ENCODE data around the gene ZC3H13.

ZC3H13 gene

GRCh38 chr13:45974500-45974899 lies 78.0 kb downstream of the ZC3H13 start:
- no peak overlapping the region for H3K4me2 ChIP-seq (ENCODE audit: low read length)
- no peak overlapping the region for H4K5ac ChIP-seq (ENCODE audit: low read length)
- no peak overlapping the region for H3K27ac ChIP-seq (ENCODE audit: low read depth, low read length)
- no peak overlapping the region for H3K23ac ChIP-seq (ENCODE audit: low read length)
- no peaks in the 10 kb centered on the region for H3K4me1 ChIP-seq (ENCODE audit: control insufficient read depth, low read depth, low read length)
- H3K4me3 ChIP-seq (ENCODE audit: low read length): no peak overlapping the region
- H3K79me2 ChIP-seq (ENCODE audit: control insufficient read depth, insufficient read depth, low read length): no peaks in the 10 kb centered on the region
- no peak overlapping the region for H2AK5ac ChIP-seq (ENCODE audit: low read length)
- no peaks in the 10 kb centered on the region for H3K27me3 ChIP-seq (ENCODE audit: insufficient read depth, low read length, poor library complexity)
- no peak overlapping the region for H4K8ac ChIP-seq (ENCODE audit: low read depth, low read length)
- no peak overlapping the region for H2BK120ac ChIP-seq (ENCODE audit: low read depth, low read length)
- no peak overlapping the region for H3K18ac ChIP-seq (ENCODE audit: low read length)
- H2BK5ac ChIP-seq (ENCODE audit: low read length): no peak overlapping the region
- H3K4ac ChIP-seq (ENCODE audit: low read depth, low read length): no peak overlapping the region
- H3K79me1 ChIP-seq (ENCODE audit: low read length): no peaks in the 10 kb centered on the region
- no CpG with 5 or more reads among the region's 2 CpGs for WGBS (ENCODE audit: extremely low coverage, insufficient coverage, low lambda C conversion rate)
- peaks cover 3% of the 10 kb centered on the region for H3K36me3 ChIP-seq (ENCODE audit: control insufficient read depth, insufficient read depth, low read length)
- H3K9ac ChIP-seq (ENCODE audit: low read length): no peak overlapping the region
- H3K56ac ChIP-seq (ENCODE audit: low read length): no peak overlapping the region
- no peak for DNase-seq
- no peak overlapping the region for H2BK15ac ChIP-seq (replicated peaks; ENCODE audit: low read depth)

DNA sequence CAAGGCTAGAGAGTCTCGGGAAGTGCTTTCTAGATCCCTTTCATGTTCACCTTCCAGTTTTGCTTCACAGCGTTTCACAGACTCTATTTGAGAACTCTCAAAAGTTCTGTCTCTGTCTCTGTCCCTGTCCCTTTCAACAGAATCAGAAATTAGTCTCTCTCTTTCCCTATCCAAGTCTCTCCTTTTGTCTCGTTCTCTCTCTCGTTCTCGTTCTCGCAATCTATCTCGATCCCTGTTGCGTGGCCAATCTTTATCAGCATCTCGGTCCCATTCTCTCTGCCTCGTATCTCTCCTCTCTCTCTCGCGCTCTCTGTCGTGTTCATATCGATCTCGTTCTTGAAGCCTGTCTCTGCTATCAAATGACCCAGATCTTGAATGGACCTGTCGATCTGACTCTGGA lies 85.0 kb downstream of the ZC3H13 start:
- H3K23ac ChIP-seq (ENCODE audit: low read length): no peak overlapping the region
- H3K18ac ChIP-seq (ENCODE audit: low read length): no peak overlapping the region
- H3K4ac ChIP-seq (ENCODE audit: low read depth, low read length): no peak overlapping the region
- H3K4me1 ChIP-seq (ENCODE audit: control insufficient read depth, low read depth, low read length): no peaks in the 10 kb centered on the region
- H3K27me3 ChIP-seq (ENCODE audit: insufficient read depth, low read length, poor library complexity): no peaks in the 10 kb centered on the region
- H3K9ac ChIP-seq (ENCODE audit: low read length): no peak overlapping the region
- WGBS (ENCODE audit: extremely low coverage, insufficient coverage, low lambda C conversion rate): 100% methylated on average over 5 of the region's 16 CpGs
- no peak overlapping the region for H3K27ac ChIP-seq (ENCODE audit: low read depth, low read length)
- H2BK5ac ChIP-seq (ENCODE audit: low read length): no peak overlapping the region
- H4K8ac ChIP-seq (ENCODE audit: low read depth, low read length): no peak overlapping the region
- H3K79me1 ChIP-seq (ENCODE audit: low read length): no peaks in the 10 kb centered on the region
- H3K56ac ChIP-seq (ENCODE audit: low read length): no peak overlapping the region
- no peak overlapping the region for H2AK5ac ChIP-seq (ENCODE audit: low read length)
- DNase-seq: no peak
- no peak overlapping the region for H3K4me2 ChIP-seq (ENCODE audit: low read length)
- peaks cover 8% of the 10 kb centered on the region for H3K36me3 ChIP-seq (ENCODE audit: control insufficient read depth, insufficient read depth, low read length)
- no peak overlapping the region for H2BK15ac ChIP-seq (replicated peaks; ENCODE audit: low read depth)
- H4K5ac ChIP-seq (ENCODE audit: low read length): no peak overlapping the region
- no peak overlapping the region for H2BK120ac ChIP-seq (ENCODE audit: low read depth, low read length)
- no peaks in the 10 kb centered on the region for H3K79me2 ChIP-seq (ENCODE audit: control insufficient read depth, insufficient read depth, low read length)
- no peak overlapping the region for H3K4me3 ChIP-seq (ENCODE audit: low read length)

- Histone ChIP-seq H3K23ac (ENCODE audit: low read length) (no peak overlapping the region), H3K18ac (ENCODE audit: low read length) (no peak overlapping the region), H2BK15ac (replicated peaks; ENCODE audit: low read depth) (no peak overlapping the region), H3K56ac (ENCODE audit: low read length) (no peak overlapping the region), H3K36me3 (ENCODE audit: control insufficient read depth, insufficient read depth, low read length) (peaks cover 8% of the 10 kb centered on the region), H2AK5ac (ENCODE audit: low read length) (no peak overlapping the region), H3K27me3 (ENCODE audit: insufficient read depth, low read length, poor library complexity) (no peaks in the 10 kb centered on the region), H3K4me1 (ENCODE audit: control insufficient read depth, low read depth, low read length) (no peaks in the 10 kb centered on the region), H2BK120ac (ENCODE audit: low read depth, low read length) (no peak overlapping the region), H2BK5ac (ENCODE audit: low read length) (no peak overlapping the region), H3K79me1 (ENCODE audit: low read length) (no peaks in the 10 kb centered on the region), H3K4ac (ENCODE audit: low read depth, low read length) (no peak overlapping the region), H3K79me2 (ENCODE audit: control insufficient read depth, insufficient read depth, low read length) (no peaks in the 10 kb centered on the region), H4K8ac (ENCODE audit: low read depth, low read length) (no peak overlapping the region), H3K27ac (ENCODE audit: low read depth, low read length) (no peak overlapping the region), H3K4me2 (ENCODE audit: low read length) (no peak overlapping the region), H3K9ac (ENCODE audit: low read length) (no peak overlapping the region), H3K4me3 (ENCODE audit: low read length) (no peak overlapping the region), H4K5ac (ENCODE audit: low read length) (no peak overlapping the region)
- no peak for DNase-seq
- 100% methylated on average over 2 of the region's 3 CpGs for WGBS (ENCODE audit: extremely low coverage, insufficient coverage, low lambda C conversion rate)
These were observed 85.8 kb downstream of the ZC3H13 start for GRCh38 chr13:45966715-45967114.

DNA sequence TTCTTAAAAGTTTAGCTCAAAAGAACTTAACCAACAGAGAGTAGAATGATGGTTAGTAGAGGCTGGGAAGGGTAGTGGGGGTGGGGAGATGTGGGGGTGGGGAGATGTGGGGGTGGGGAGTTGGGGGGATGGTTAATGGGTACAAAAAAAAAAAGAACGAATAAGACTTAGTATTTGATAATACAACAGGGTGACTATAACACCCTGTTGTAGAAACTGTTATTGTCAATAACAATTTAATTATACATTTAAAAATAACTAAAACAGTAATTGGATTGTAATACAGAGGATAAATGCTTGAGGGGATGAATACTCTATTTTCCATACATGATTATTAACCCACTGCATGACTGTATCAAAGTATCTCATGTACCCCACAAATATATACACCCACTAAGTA lies 91.1 kb downstream of the ZC3H13 start:
- Histone ChIP-seq H4K8ac (ENCODE audit: low read depth, low read length) (no peak overlapping the region), H3K23ac (ENCODE audit: low read length) (no peak overlapping the region), H3K9ac (ENCODE audit: low read length) (no peak overlapping the region), H3K18ac (ENCODE audit: low read length) (no peak overlapping the region), H3K27me3 (ENCODE audit: insufficient read depth, low read length, poor library complexity) (no peaks in the 10 kb centered on the region), H2AK5ac (ENCODE audit: low read length) (no peak overlapping the region), H2BK120ac (ENCODE audit: low read depth, low read length) (no peak overlapping the region), H3K4me3 (ENCODE audit: low read length) (no peak overlapping the region), H2BK5ac (ENCODE audit: low read length) (no peak overlapping the region), H4K5ac (ENCODE audit: low read length) (no peak overlapping the region), H3K27ac (ENCODE audit: low read depth, low read length) (no peak overlapping the region), H3K4me2 (ENCODE audit: low read length) (no peak overlapping the region), H2BK15ac (replicated peaks; ENCODE audit: low read depth) (no peak overlapping the region), H3K4me1 (ENCODE audit: control insufficient read depth, low read depth, low read length) (no peaks in the 10 kb centered on the region), H3K36me3 (ENCODE audit: control insufficient read depth, insufficient read depth, low read length) (no peaks in the 10 kb centered on the region), H3K4ac (ENCODE audit: low read depth, low read length) (no peak overlapping the region), H3K79me1 (ENCODE audit: low read length) (no peaks in the 10 kb centered on the region), H3K56ac (ENCODE audit: low read length) (no peak overlapping the region), H3K79me2 (ENCODE audit: control insufficient read depth, insufficient read depth, low read length) (no peaks in the 10 kb centered on the region)
- no peak for DNase-seq
- no CpG with 5 or more reads among the region's 1 CpG for WGBS (ENCODE audit: extremely low coverage, insufficient coverage, low lambda C conversion rate)

DNA sequence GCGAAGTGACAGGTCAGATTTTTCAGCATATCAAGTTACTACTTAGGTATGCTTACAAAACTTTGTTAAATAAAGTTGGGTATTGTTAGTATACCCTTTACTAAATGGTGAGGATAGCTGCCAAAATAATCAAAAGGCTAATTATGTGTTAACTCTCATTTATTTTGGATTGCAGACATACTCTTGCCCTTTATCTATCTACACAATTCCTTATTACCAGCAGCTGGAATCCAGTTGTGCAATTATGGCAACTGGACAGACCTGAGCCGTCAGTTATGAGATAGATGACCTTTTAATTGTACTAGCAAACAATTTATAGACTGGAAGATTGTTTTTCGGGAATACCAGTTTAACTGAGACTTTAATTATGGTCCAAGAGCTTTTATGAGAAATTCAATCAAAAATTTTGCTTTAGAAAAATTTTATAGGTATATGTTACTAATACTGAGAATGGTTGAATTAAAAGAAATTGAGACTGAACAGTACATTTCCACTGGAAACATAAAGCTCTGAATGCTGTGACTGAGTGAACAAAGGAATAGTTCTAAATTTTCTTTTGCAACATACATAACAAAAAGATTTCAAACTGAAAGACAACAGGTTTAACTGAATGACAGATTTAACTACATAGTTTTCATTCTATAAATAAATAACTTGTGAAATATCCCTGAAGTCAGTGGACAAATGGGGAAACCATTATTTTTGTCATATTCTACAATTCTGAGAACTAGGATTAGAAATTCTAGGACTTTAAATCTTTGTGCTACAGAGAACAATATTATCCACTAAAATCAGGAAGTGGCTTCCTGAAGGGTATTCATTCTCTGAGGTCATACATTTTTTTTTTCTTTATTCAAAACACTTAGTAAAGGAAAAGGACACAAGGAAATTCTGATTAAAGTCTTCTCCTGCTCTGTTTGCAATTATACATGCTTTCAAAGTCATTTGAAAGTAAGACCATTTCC lies 97.4 kb downstream of the ZC3H13 start:
- Histone ChIP-seq H2AK5ac (ENCODE audit: low read length) (no peak overlapping the region), H3K4me1 (ENCODE audit: control insufficient read depth, low read depth, low read length) (no peaks in the 10 kb centered on the region), H3K36me3 (ENCODE audit: control insufficient read depth, insufficient read depth, low read length) (no peaks in the 10 kb centered on the region), H2BK120ac (ENCODE audit: low read depth, low read length) (no peak overlapping the region), H2BK15ac (replicated peaks; ENCODE audit: low read depth) (no peak overlapping the region), H3K9ac (ENCODE audit: low read length) (no peak overlapping the region), H3K79me2 (ENCODE audit: control insufficient read depth, insufficient read depth, low read length) (no peaks in the 10 kb centered on the region), H3K23ac (ENCODE audit: low read length) (no peak overlapping the region), H3K27me3 (ENCODE audit: insufficient read depth, low read length, poor library complexity) (no peaks in the 10 kb centered on the region), H3K56ac (ENCODE audit: low read length) (no peak overlapping the region), H2BK5ac (ENCODE audit: low read length) (no peak overlapping the region), H3K4ac (ENCODE audit: low read depth, low read length) (no peak overlapping the region), H3K18ac (ENCODE audit: low read length) (no peak overlapping the region), H3K4me2 (ENCODE audit: low read length) (no peak overlapping the region), H3K27ac (ENCODE audit: low read depth, low read length) (no peak overlapping the region), H3K79me1 (ENCODE audit: low read length) (no peaks in the 10 kb centered on the region), H4K5ac (ENCODE audit: low read length) (no peak overlapping the region), H3K4me3 (ENCODE audit: low read length) (no peak overlapping the region), H4K8ac (ENCODE audit: low read depth, low read length) (no peak overlapping the region)
- WGBS (ENCODE audit: extremely low coverage, insufficient coverage, low lambda C conversion rate): no CpG with 5 or more reads among the region's 3 CpGs
- DNase-seq: no peak
